ENCODE results near the gene FERD3L.

The FERD3L gene

DNA sequence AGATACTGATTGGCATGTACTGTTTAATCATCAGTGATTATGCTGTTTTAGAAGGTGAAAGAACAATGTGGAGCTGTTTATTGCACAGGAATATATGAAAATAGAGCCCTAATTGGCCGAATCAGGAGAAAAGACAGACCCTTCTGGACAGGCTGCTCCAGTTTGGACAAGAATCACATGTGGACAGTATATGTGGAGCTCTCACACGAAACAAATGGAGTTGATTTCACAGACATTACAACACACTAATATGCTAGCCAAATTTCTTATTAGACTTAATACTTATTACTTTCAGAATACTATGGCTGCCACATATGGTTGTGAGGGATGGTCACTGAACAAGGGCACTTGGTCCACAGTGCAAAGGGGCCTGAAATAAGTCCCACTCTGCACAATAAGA lies 43.3 kb downstream of the FERD3L start:
- TF ChIP-seq, protein P1, sequence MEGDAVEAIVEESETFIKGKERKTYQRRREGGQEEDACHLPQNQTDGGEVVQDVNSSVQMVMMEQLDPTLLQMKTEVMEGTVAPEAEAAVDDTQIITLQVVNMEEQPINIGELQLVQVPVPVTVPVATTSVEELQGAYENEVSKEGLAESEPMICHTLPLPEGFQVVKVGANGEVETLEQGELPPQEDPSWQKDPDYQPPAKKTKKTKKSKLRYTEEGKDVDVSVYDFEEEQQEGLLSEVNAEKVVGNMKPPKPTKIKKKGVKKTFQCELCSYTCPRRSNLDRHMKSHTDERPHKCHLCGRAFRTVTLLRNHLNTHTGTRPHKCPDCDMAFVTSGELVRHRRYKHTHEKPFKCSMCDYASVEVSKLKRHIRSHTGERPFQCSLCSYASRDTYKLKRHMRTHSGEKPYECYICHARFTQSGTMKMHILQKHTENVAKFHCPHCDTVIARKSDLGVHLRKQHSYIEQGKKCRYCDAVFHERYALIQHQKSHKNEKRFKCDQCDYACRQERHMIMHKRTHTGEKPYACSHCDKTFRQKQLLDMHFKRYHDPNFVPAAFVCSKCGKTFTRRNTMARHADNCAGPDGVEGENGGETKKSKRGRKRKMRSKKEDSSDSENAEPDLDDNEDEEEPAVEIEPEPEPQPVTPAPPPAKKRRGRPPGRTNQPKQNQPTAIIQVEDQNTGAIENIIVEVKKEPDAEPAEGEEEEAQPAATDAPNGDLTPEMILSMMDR (IDR thresholded peaks at IDR 0.05), result no peak

- TF ChIP-seq, protein P1 (IDR thresholded peaks at IDR 0.05), result no peak
These were observed 43.7 kb downstream of the FERD3L start for GRCh38 chr7:19101472-19101871.

DNA sequence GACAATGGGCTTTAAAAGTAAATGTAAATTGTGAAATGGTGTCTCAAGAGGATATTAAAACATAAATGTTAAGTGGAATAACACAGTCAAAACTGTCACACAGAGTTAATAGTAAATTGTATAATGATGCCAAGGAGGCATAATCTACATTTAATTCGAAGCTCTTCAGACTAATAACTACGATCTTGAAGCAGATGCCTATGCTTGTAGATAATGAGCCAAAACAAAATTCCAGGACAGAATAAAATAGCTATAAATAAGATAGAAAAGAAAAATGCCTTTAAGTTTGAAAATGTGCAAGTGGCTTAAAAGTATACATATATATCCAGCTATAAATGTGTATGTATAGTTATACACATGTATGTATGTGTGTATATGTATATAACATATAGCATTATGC lies 45.3 kb downstream of the FERD3L start:
- TF ChIP-seq, protein P1 (IDR thresholded peaks at IDR 0.05), result no peak

DNA sequence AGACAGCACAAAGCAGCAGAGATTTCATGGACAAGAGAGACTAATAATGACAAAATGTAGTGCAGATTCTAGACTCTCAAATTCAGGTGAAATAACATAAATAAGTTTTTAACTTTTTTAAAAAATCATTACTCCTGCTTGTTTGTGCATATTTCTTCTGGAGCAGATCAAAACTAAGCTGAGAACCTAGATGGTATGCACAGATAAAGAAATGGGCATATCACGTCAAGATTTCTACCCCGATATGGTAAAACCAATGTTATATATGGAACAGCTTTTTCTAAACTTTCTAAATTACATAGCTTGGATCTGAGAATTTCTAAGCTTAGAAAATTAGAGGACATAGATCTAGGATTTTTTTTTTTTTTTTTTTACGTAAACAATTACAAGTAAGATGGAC lies 46.0 kb downstream of the FERD3L start:
- TF ChIP-seq, protein P1 (IDR thresholded peaks at IDR 0.05), result no peak

DNA sequence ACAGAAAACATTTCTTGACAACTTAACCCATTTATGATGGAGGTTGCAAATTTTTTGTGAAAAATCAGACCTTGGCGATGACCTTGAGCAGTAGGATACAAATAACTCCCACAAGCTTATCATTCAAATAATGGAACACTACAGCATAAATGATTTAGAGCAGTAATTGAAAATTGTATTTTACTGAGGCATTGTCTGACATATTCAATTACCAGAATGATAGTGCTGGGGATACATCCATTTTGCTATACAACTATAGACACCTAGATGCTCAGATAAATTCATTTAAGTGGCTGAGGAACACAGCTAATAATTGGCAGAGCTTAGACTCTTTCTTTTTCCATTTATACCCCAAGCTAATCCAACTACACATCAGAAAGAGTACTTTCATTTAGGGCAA lies 46.7 kb downstream of the FERD3L start:
- TF ChIP-seq, protein P1 (IDR thresholded peaks at IDR 0.05), result no peak

DNA sequence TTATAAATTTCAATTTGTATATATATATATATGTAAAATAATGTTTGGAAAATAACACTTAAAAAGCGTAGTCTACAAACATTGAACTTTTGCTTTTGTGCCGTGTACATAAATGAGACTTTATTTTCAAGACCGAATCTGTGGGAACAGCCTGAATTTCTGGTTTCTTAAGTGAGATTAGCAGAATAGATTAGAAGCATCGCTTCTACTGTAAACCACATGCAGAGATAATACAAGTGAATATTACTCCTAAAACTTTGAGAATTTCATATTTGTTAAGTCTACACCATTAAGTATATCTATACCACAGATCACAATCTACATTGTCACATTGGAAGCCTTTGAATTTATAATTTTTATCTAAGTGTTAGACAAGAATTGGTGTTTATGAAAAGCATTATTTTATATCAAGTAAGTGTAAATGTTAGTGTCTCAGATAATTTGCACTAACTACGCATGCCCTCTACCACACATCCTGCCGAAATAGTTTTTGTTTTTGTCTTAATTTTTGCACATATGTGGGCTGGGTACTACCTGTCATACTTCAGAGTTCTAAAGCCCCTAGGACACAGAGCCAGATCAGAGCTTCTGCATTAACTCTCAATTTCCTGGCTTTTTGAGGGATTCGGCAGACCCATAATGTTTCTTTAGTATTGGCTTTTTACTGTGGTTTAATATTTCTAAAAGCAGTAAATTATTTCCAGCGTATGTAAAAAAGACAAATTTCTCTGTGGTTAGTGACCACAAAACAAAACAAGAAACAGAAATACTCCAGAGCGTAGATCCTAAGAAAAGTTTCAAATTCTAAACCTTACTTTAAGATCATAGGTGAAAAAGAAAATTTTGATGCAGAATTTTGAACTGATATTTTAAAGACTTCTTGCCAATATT lies 47.8 kb downstream of the FERD3L start:
- TF ChIP-seq, protein P1 (IDR thresholded peaks at IDR 0.05), result no peak

DNA sequence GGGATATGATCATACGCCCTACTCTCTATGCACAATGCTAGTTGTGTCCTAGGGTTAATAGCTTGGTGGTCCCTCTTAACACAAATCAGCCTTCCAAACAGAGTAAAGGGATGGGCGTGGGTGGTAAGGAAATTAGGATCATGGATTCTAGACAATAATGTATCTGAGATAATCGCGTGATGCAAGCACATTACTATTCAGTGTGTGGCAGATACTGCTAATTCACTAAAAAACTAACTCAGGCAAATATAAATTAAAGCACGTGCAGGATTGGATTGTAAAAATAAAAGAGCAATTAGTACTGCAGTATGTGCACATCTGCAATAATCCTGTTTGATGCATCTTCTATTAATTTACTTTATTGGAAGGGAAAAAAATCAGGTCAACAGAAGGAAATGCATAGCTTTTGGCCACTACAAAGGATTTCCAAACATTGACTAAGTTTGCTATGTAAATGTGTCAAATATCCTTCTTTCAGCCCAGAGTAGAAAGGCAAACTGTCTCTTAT lies 49.8 kb downstream of the FERD3L start:
- TF ChIP-seq, protein P1 (IDR thresholded peaks at IDR 0.05), result no peak

Measured in LNCAP (cell line).